Measurements from ENCODE around the gene OSBPL7. TPM values are rescaled to one million over a fixed set of nuclear protein-coding genes. Genes with fewer than 3 reads are reported as not detected.

OSBPL7 gene
- total and polyA plus RNA-seq, 2 of the 13 experiments (the other 11 are each of a cell fraction or from before 2014, with no cell fraction given) = 4.7 to 6.6 TPM

GRCh38 chr17:47853616-47854015 lies 32.0 kb upstream of the OSBPL7 start:
- in situ Hi-C loops (cut with HindIII; ENCODE audit: extremely low pct_ligation_motif_present, low pct_unique_long_range_greater_than_20kb) (no loop called here), intact Hi-C loops (cut with micrococcal nuclease; ENCODE audit: unreplicated experiment) (no loop called here)
- FAIRE-seq (no peak), ATAC-seq (no peak), DNase-seq (ENCODE audit: low spot score) (no peak)
- ChIA-PET CTCF (ENCODE audit: low intra/inter-chr PET ratio, low total read pairs) (no interaction called here), POLR2A (no interaction called here)
- Histone ChIP-seq H4K20me1 (ENCODE audit: insufficient read depth, low read length) (no peaks in the 10 kb centered on the region), H3K27me3 (ENCODE audit: control insufficient read depth in 1 of 2, insufficient read depth in 2 of 2, low read length in 2 of 2) (peaks cover 16 to 82% of the 10 kb centered on the region in 2 experiments), H3K4me3 (replicated peaks in 1 of 3; ENCODE audit: insufficient read depth in 1 of 3, low read depth in 2 of 3, low read length in 3 of 3) (no peak overlapping the region), H3K4me2 (ENCODE audit: low read depth, low read length) (no peak overlapping the region), H3K36me3 (replicated peaks in 1 of 2; ENCODE audit: control insufficient read depth in 1 of 2, insufficient read depth in 2 of 2, low read length in 2 of 2) (no peaks in the 10 kb centered on the region), H2AFZ (ENCODE audit: low read length) (no peak overlapping the region), H3K4me1 (ENCODE audit: insufficient read depth, low read length) (peaks cover 12% of the 10 kb centered on the region), H3K27ac (ENCODE audit: extremely low read length, insufficient read depth, low read length) (no peak overlapping the region), H3K79me2 (ENCODE audit: insufficient read depth, low read length) (no peaks in the 10 kb centered on the region), H3K9ac (ENCODE audit: insufficient read depth, low read depth, low read length) (no peak overlapping the region), H3K9me3 (ENCODE audit: low read length) (no peaks in the 10 kb centered on the region)
- no TSS peak for BruUV-seq (replicated peaks)
- 38% methylated on average over 5 of the region's 5 CpGs for WGBS (ENCODE audit: low lambda C conversion rate)
- TF ChIP-seq ZNF382 (CRISPR knock-in tag; IDR thresholded peaks at IDR 0.05; ENCODE audit: borderline replicate concordance) = no peak
- no peak for TF ChIP-seq AHR (CRISPR knock-in tag; IDR thresholded peaks at IDR 0.05)
- no peak for TF ChIP-seq TRIM24 (CRISPR knock-in tag; IDR thresholded peaks at IDR 0.05)
- TF ChIP-seq, protein P1, sequence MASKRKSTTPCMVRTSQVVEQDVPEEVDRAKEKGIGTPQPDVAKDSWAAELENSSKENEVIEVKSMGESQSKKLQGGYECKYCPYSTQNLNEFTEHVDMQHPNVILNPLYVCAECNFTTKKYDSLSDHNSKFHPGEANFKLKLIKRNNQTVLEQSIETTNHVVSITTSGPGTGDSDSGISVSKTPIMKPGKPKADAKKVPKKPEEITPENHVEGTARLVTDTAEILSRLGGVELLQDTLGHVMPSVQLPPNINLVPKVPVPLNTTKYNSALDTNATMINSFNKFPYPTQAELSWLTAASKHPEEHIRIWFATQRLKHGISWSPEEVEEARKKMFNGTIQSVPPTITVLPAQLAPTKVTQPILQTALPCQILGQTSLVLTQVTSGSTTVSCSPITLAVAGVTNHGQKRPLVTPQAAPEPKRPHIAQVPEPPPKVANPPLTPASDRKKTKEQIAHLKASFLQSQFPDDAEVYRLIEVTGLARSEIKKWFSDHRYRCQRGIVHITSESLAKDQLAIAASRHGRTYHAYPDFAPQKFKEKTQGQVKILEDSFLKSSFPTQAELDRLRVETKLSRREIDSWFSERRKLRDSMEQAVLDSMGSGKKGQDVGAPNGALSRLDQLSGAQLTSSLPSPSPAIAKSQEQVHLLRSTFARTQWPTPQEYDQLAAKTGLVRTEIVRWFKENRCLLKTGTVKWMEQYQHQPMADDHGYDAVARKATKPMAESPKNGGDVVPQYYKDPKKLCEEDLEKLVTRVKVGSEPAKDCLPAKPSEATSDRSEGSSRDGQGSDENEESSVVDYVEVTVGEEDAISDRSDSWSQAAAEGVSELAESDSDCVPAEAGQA (IDR thresholded peaks at IDR 0.05; ENCODE audit: low read depth) = no peak
- TF ChIP-seq, protein P1 (CRISPR knock-in tag; IDR thresholded peaks at IDR 0.05; ENCODE audit: borderline replicate concordance) = no peak
- TF ChIP-seq TCF7 (IDR thresholded peaks at IDR 0.05; ENCODE audit: low read depth) = no peak
- no peak for TF ChIP-seq POLR2A (IDR thresholded peaks at IDR 0.05; ENCODE audit: insufficient read depth in 1 of 2, low read depth in 2 of 2, low read length in 2 of 2)
- no peak for TF ChIP-seq PHF20 (CRISPR knock-in tag; IDR thresholded peaks at IDR 0.05)
- no peak for TF ChIP-seq ELK4 (CRISPR knock-in tag; IDR thresholded peaks at IDR 0.05; ENCODE audit: borderline replicate concordance)
- TF ChIP-seq, protein P2, sequence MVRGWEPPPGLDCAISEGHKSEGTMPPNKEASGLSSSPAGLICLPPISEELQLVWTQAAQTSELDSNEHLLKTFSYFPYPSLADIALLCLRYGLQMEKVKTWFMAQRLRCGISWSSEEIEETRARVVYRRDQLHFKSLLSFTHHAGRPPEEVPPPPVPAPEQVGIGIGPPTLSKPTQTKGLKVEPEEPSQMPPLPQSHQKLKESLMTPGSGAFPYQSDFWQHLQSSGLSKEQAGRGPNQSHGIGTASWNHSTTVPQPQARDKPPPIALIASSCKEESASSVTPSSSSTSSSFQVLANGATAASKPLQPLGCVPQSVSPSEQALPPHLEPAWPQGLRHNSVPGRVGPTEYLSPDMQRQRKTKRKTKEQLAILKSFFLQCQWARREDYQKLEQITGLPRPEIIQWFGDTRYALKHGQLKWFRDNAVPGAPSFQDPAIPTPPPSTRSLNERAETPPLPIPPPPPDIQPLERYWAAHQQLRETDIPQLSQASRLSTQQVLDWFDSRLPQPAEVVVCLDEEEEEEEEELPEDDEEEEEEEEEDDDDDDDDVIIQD (CRISPR knock-in tag; IDR thresholded peaks at IDR 0.05; ENCODE audit: low read depth) = no peak
- TF ChIP-seq LCORL (IDR thresholded peaks at IDR 0.05) = no peak
- TF ChIP-seq LCORL (CRISPR knock-in tag; IDR thresholded peaks at IDR 0.05) = no peak
- no peak for TF ChIP-seq HMG20A (CRISPR knock-in tag; IDR thresholded peaks at IDR 0.05; ENCODE audit: borderline replicate concordance)
- TF ChIP-seq SIX4 (CRISPR knock-in tag; IDR thresholded peaks at IDR 0.05) = no peak
- TF ChIP-seq ZSCAN20 (CRISPR knock-in tag; IDR thresholded peaks at IDR 0.05; ENCODE audit: borderline replicate concordance) = no peak
- TF ChIP-seq ZNF180 (CRISPR knock-in tag; IDR thresholded peaks at IDR 0.05; ENCODE audit: borderline replicate concordance, low read depth) = no peak
- TF ChIP-seq HHEX (CRISPR knock-in tag; IDR thresholded peaks at IDR 0.05) = no peak

All from HepG2 (cell line).